Activated CD8-positive, alpha-beta T cell treated with anti-CD3 and anti-CD28 coated beads, Interleukin-2, amount 10 ng/mL, durations not matched to agents 7 days and 5 days (primary cell): ENCODE measurements around the gene ACTR2. TPM values are rescaled to one million over a fixed set of nuclear protein-coding genes. Genes with fewer than 3 reads are reported as not detected.

Experiments used
- ATAC-seq: fragments of 150-1000 bp; cut with Tn5 transposase; one replicate; pipeline ENCODE4 v1.10.0; 2021; ENCODE audit warnings: moderate library complexity
- CTCF ChIA-PET: fragments of 350-600 bp; sonication (Branson Sonifier 250); formaldehyde crosslinking; loops from one replicate; lab custom pipeline; 2021; ENCODE audit warnings: antibody characterized with exemption; lab: Charles Lee
- POLR2A ChIA-PET: fragments of 350-600 bp; sonication (Branson Sonifier 250); formaldehyde crosslinking; loops from one replicate; lab custom pipeline; 2021; ENCODE audit warnings: antibody characterized with exemption; lab: Charles Lee
- DNase-seq: peaks from one replicate; pipeline ENCODE4 v3.0.0-alpha.2; 2020
- H3K27ac Mint-ChIP-seq: one replicate; pipeline ENCODE4 v1.8.0; 2021; ENCODE audit warnings: mild to moderate bottlenecking, mixed read lengths
- H3K27me3 Mint-ChIP-seq: one replicate; pipeline ENCODE4 v1.8.0; 2021; ENCODE audit warnings: low read depth, mixed read lengths
- H3K36me3 Mint-ChIP-seq: one replicate; pipeline ENCODE4 v1.8.0; 2021; ENCODE audit warnings: low read depth, mixed read lengths
- H3K4me1 Mint-ChIP-seq: one replicate; pipeline ENCODE4 v1.8.0; 2021; ENCODE audit warnings: low read depth, mixed read lengths
- H3K4me3 Mint-ChIP-seq: one replicate; pipeline ENCODE4 v1.8.0; 2021; ENCODE audit warnings: mild to moderate bottlenecking, mixed read lengths
- H3K9me3 Mint-ChIP-seq: one replicate; pipeline ENCODE4 v1.8.0; 2022; ENCODE audit warnings: mixed read lengths; ENCODE audit not compliant: insufficient read depth
- total RNA-seq, 2 experiments: library from RNA; stranded (reverse); gene quantifications; one replicate each; pipeline ENCODE4 v1.2.3, GENCODE V29; 2021

ACTR2 gene
- total RNA-seq, 2 experiments from 2014 or later: 478 to 493 TPM

GRCh38 chr2:65264821-65265670, 37.4 kb downstream of the ACTR2 start:
- H3K27ac Mint-ChIP-seq: no peak overlapping the region
- peaks cover 7% of the 10 kb centered on the region for H3K4me1 Mint-ChIP-seq
- H3K4me3 Mint-ChIP-seq: no peak overlapping the region
- peak; percentile 25 for DNase-seq
- ATAC-seq: no peak
- POLR2A ChIA-PET: interaction anchor here (1.3 kb wide), 1 partner anchor 38 kb away, joined by 3 read pairs; the partner anchor contains the start of gene ACTR2
- H3K27me3 Mint-ChIP-seq: no peaks in the 10 kb centered on the region
- CTCF ChIA-PET: interaction anchor here (0.6 to 2.9 kb wide), 5 partner anchors 10 to 318 kb away, joined by 3 to 14 read pairs (median 3); no protein-coding TSS in a partner anchor
- no peaks in the 10 kb centered on the region for H3K9me3 Mint-ChIP-seq
- peaks cover 56% of the 10 kb centered on the region for H3K36me3 Mint-ChIP-seq

GRCh38 chr2:65265671-65266045, 38.0 kb downstream of the ACTR2 start:
- DNase-seq: no peak
- no peak overlapping the region for H3K4me3 Mint-ChIP-seq
- H3K27me3 Mint-ChIP-seq: no peaks in the 10 kb centered on the region
- POLR2A ChIA-PET: no interaction called here
- H3K9me3 Mint-ChIP-seq: no peaks in the 10 kb centered on the region
- no peak for ATAC-seq
- no peak overlapping the region for H3K27ac Mint-ChIP-seq
- CTCF ChIA-PET: interaction anchor here (0.5 to 2.9 kb wide), 5 partner anchors 10 to 308 kb away, joined by 3 to 14 read pairs (median 3); no protein-coding TSS in a partner anchor
- peaks cover 61% of the 10 kb centered on the region for H3K36me3 Mint-ChIP-seq
- peaks cover 7% of the 10 kb centered on the region for H3K4me1 Mint-ChIP-seq

GRCh38 chr2:65267008-65267407, 39.4 kb downstream of the ACTR2 start:
- H3K9me3 Mint-ChIP-seq: no peaks in the 10 kb centered on the region
- CTCF ChIA-PET: interaction anchor here (0.7 to 1.2 kb wide), 2 partner anchors 9 to 54 kb away, joined by 3 read pairs; no protein-coding TSS in a partner anchor

GRCh38 chr2:65268957-65269356, 41.3 kb downstream of the ACTR2 start:
- H3K4me3 Mint-ChIP-seq: no peak overlapping the region
- ATAC-seq (no peak), DNase-seq (no peak)
- peaks cover 3% of the 10 kb centered on the region for H3K4me1 Mint-ChIP-seq
- ChIA-PET POLR2A (no interaction called here), CTCF (no interaction called here)
- no peaks in the 10 kb centered on the region for H3K27me3 Mint-ChIP-seq
- no peaks in the 10 kb centered on the region for H3K9me3 Mint-ChIP-seq
- H3K36me3 Mint-ChIP-seq: peaks cover 63% of the 10 kb centered on the region
- H3K27ac Mint-ChIP-seq: no peak overlapping the region

More at GRCh38 chr2:65267008-65267407, 39.4 kb downstream of the ACTR2 start:
- DNase-seq (no peak), ATAC-seq (no peak)
- H3K4me3 Mint-ChIP-seq: no peak overlapping the region
- peaks cover 3% of the 10 kb centered on the region for H3K4me1 Mint-ChIP-seq
- H3K27me3 Mint-ChIP-seq: no peaks in the 10 kb centered on the region
- no peak overlapping the region for H3K27ac Mint-ChIP-seq
- POLR2A ChIA-PET: no interaction called here
- peaks cover 59% of the 10 kb centered on the region for H3K36me3 Mint-ChIP-seq

GRCh38 chr2:65273344-65273743, 45.7 kb downstream of the ACTR2 start:
- H3K4me3 Mint-ChIP-seq: no peak overlapping the region
- POLR2A ChIA-PET: no interaction called here
- H3K27ac Mint-ChIP-seq: no peak overlapping the region
- peaks cover 7% of the 10 kb centered on the region for H3K4me1 Mint-ChIP-seq
- no peaks in the 10 kb centered on the region for H3K9me3 Mint-ChIP-seq
- H3K27me3 Mint-ChIP-seq: no peaks in the 10 kb centered on the region
- peaks cover 40% of the 10 kb centered on the region for H3K36me3 Mint-ChIP-seq
- CTCF ChIA-PET: no interaction called here
- ATAC-seq: no peak
- no peak for DNase-seq

- Mint-ChIP-seq H3K4me3 (no peak overlapping the region), H3K36me3 (peaks cover 27% of the 10 kb centered on the region), H3K9me3 (no peaks in the 10 kb centered on the region), H3K27ac (no peak overlapping the region), H3K4me1 (peaks cover 15% of the 10 kb centered on the region), H3K27me3 (no peaks in the 10 kb centered on the region)
- DNase-seq: no peak
- ChIA-PET CTCF (interaction anchor here (1.1 to 4.0 kb wide), 4 partner anchors 8 to 11 kb away, joined by 3 to 14 read pairs (median 3); no protein-coding TSS in a partner anchor), POLR2A (interaction anchor here (0.8 kb wide), 1 partner anchor 27 kb away, joined by 4 read pairs; no protein-coding TSS in a partner anchor)
- no peak for ATAC-seq
These were observed 47.7 kb downstream of the ACTR2 start for GRCh38 chr2:65275141-65275915.

- ATAC-seq (no peak), DNase-seq (peak; percentile 4)
- Mint-ChIP-seq H3K4me1 (peaks cover 15% of the 10 kb centered on the region), H3K27me3 (no peaks in the 10 kb centered on the region), H3K36me3 (peaks cover 23% of the 10 kb centered on the region), H3K27ac (no peak overlapping the region), H3K4me3 (no peak overlapping the region), H3K9me3 (no peaks in the 10 kb centered on the region)
- POLR2A ChIA-PET: interaction anchor here (0.8 to 1.1 kb wide), 2 partner anchors 24 to 49 kb away, joined by 3 read pairs; partner anchors contain the start of gene ACTR2
- CTCF ChIA-PET: interaction anchor here (1.1 to 4.0 kb wide), 5 partner anchors 9 to 297 kb away, joined by 3 to 14 read pairs (median 3); no protein-coding TSS in a partner anchor
These were observed 49.0 kb downstream of the ACTR2 start for GRCh38 chr2:65276609-65277008.

GRCh38 chr2:65277118-65277517, 49.5 kb downstream of the ACTR2 start:
- Mint-ChIP-seq H3K4me1 (peaks cover 15% of the 10 kb centered on the region), H3K4me3 (no peak overlapping the region), H3K9me3 (no peaks in the 10 kb centered on the region), H3K27ac (no peak overlapping the region), H3K27me3 (peaks cover 2% of the 10 kb centered on the region), H3K36me3 (peaks cover 21% of the 10 kb centered on the region)
- DNase-seq: peak; percentile 5
- POLR2A ChIA-PET: interaction anchor here (0.8 to 1.1 kb wide), 2 partner anchors 24 to 50 kb away, joined by 3 read pairs; partner anchors contain the start of gene ACTR2
- ATAC-seq: no peak
- CTCF ChIA-PET: interaction anchor here (1.1 to 4.0 kb wide), 3 partner anchors 12 to 296 kb away, joined by 3 to 14 read pairs (median 3); no protein-coding TSS in a partner anchor

- peaks cover 15% of the 10 kb centered on the region for H3K4me1 Mint-ChIP-seq
- no peak overlapping the region for H3K4me3 Mint-ChIP-seq
- ATAC-seq (no peak), DNase-seq (peak; percentile 19)
- H3K27ac Mint-ChIP-seq: no peak overlapping the region
- ChIA-PET POLR2A (interaction anchor here (1.2 kb wide), 1 partner anchor 20 kb away, joined by 3 read pairs; no protein-coding TSS in a partner anchor), CTCF (interaction anchor here (0.8 to 4.0 kb wide), 4 partner anchors 13 to 296 kb away, joined by 3 to 14 read pairs (median 3); partner anchors contain the start of gene ACTR2)
- H3K27me3 Mint-ChIP-seq: peaks cover 2% of the 10 kb centered on the region
- H3K36me3 Mint-ChIP-seq: peaks cover 14% of the 10 kb centered on the region
- H3K9me3 Mint-ChIP-seq: no peaks in the 10 kb centered on the region
These were observed 50.3 kb downstream of the ACTR2 start for GRCh38 chr2:65277791-65278483.

- Mint-ChIP-seq H3K27me3 (peaks cover 2% of the 10 kb centered on the region), H3K9me3 (no peaks in the 10 kb centered on the region), H3K36me3 (peaks cover 8% of the 10 kb centered on the region), H3K4me3 (no peak overlapping the region), H3K27ac (no peak overlapping the region), H3K4me1 (peaks cover 15% of the 10 kb centered on the region)
- ChIA-PET POLR2A (interaction anchor here (1.2 kb wide), 1 partner anchor 19 kb away, joined by 3 read pairs; no protein-coding TSS in a partner anchor), CTCF (interaction anchor here (1.6 kb wide), 1 partner anchor 274 kb away, joined by 3 read pairs; no protein-coding TSS in a partner anchor)
- DNase-seq (peak; percentile 20), ATAC-seq (no peak)
These were observed 50.9 kb downstream of the ACTR2 start for GRCh38 chr2:65278531-65278981.
